ENCODE data around the gene TOR1AIP1. TPM values are rescaled to one million over a fixed set of nuclear protein-coding genes. Genes with fewer than 3 reads are reported as not detected.

Gene TOR1AIP1
- total and polyA plus RNA-seq, 2 of the 4 experiments (the other 2 are of a cell fraction) = 20.7 to 64.5 TPM

- POLR2A ChIA-PET (ENCODE audit: unreplicated experiment) = no interaction called here
- Histone ChIP-seq H2BK15ac (ENCODE audit: low read depth, low read length) (no peak overlapping the region), H3K79me1 (ENCODE audit: low read depth in 1 of 2, low read length in 2 of 2) (peaks cover 8 to 39% of the 10 kb centered on the region in 2 experiments), H3K4me1 (ENCODE audit: control insufficient read depth, insufficient read depth, low read length) (peaks cover 2% of the 10 kb centered on the region; the same call in 1 of the 2 replicates), H3K27ac (ENCODE audit: insufficient read depth, low read length) (no peak overlapping the region), H3K9ac (ENCODE audit: low read depth, low read length) (no peak overlapping the region), H3K4ac (ENCODE audit: low read depth, low read length) (no peak overlapping the region), H4K8ac (ENCODE audit: low read depth in 2 of 2, low read length in 2 of 2) (no peak overlapping the region), H3K4me2 (ENCODE audit: low read depth, low read length) (no peak overlapping the region), H3K4me3 (ENCODE audit: insufficient read depth, low read depth, low read length) (no peak overlapping the region), H3K9me3 (ENCODE audit: control insufficient read depth, insufficient read depth, low read length) (no peaks in the 10 kb centered on the region), H2BK5ac (ENCODE audit: low read depth, low read length, poor library complexity, severe bottlenecking) (no peak overlapping the region), H3K14ac (replicated peaks; ENCODE audit: low read depth, low read length) (no peak overlapping the region), H3K9me1 (ENCODE audit: insufficient read depth, low read length) (0 out of 2 replicates have a peak, but pooled peaks cover 4% of the 10 kb centered on the region), H2AK5ac (ENCODE audit: low read depth, low read length) (no peak overlapping the region), H2BK120ac (ENCODE audit: low read depth, low read length) (no peak overlapping the region), H3K36me3 (ENCODE audit: control insufficient read depth, insufficient read depth, low read length) (no peaks in the 10 kb centered on the region), H3K18ac (ENCODE audit: low read depth, low read length) (no peak overlapping the region), H3K56ac (ENCODE audit: extremely low read depth, insufficient read depth, low read length) (no peak overlapping the region), H4K20me1 (ENCODE audit: insufficient read depth, low read length) (peaks cover 13% of the 10 kb centered on the region; the same call in 1 of the 2 replicates), H2AK9ac (replicated peaks; ENCODE audit: low read depth, low read length, poor library complexity) (no peak overlapping the region), H3K27me3 (ENCODE audit: control insufficient read depth, insufficient read depth, low read length) (no peaks in the 10 kb centered on the region), H3K23ac (ENCODE audit: low read depth, low read length) (0 out of 2 replicates have a peak overlapping the region, but pooled peaks have one; percentile 56), H2AFZ (replicated peaks; ENCODE audit: low read length, poor library complexity) (no peak overlapping the region), H2BK20ac (ENCODE audit: low read depth, low read length) (no peak overlapping the region), H4K91ac (ENCODE audit: insufficient read depth, low read depth, low read length) (no peak overlapping the region), H4K5ac (ENCODE audit: low read depth, low read length) (no peak overlapping the region)
- DNase-seq = no peak
- TF ChIP-seq CEBPB (IDR thresholded peaks at IDR 0.05; ENCODE audit: low read depth, low read length) = no peak
- no peak for TF ChIP-seq CTCF (conservative IDR thresholded peaks at IDR 0.05; ENCODE audit: low read depth, low read length)
- TF ChIP-seq FOS (IDR thresholded peaks at IDR 0.05; ENCODE audit: low read depth, low read length) = no peak
- no peak for TF ChIP-seq POLR2A (IDR thresholded peaks at IDR 0.05; ENCODE audit: low read depth, low read length)
- TF ChIP-seq BHLHE40 (IDR thresholded peaks at IDR 0.05; ENCODE audit: low read depth, low read length) = no peak
- no peak for TF ChIP-seq MXI1 (IDR thresholded peaks at IDR 0.05; ENCODE audit: borderline replicate concordance, low read depth, low read length)
- no peak for TF ChIP-seq NFE2L2 (IDR thresholded peaks at IDR 0.05; ENCODE audit: low read depth, low read length)
- no peak for TF ChIP-seq MAFK (IDR thresholded peaks at IDR 0.05; ENCODE audit: low read depth, low read length)
- TF ChIP-seq CHD1 (IDR thresholded peaks at IDR 0.05; ENCODE audit: low read depth, low read length) = no peak
- TF ChIP-seq ELK1 (IDR thresholded peaks at IDR 0.05; ENCODE audit: borderline replicate concordance, low read depth, low read length) = no peak
- no peak for TF ChIP-seq RCOR1 (IDR thresholded peaks at IDR 0.05; ENCODE audit: insufficient replicate concordance, low read length)
- TF ChIP-seq RFX5 (IDR thresholded peaks at IDR 0.05; ENCODE audit: low read depth, low read length) = no peak
- no peak for TF ChIP-seq SMC3 (IDR thresholded peaks at IDR 0.05; ENCODE audit: low read depth, low read length)
- TF ChIP-seq RAD21 (IDR thresholded peaks at IDR 0.05; ENCODE audit: low read length) = no peak
- TF ChIP-seq MAZ (IDR thresholded peaks at IDR 0.05; ENCODE audit: borderline replicate concordance, low read depth, low read length) = no peak
- no peak for TF ChIP-seq USF2 (IDR thresholded peaks at IDR 0.05; ENCODE audit: low read depth, low read length)
- dilution Hi-C loops (cut with HindIII; ENCODE audit: low sequenced_read_pairs, unreplicated experiment) (no loop called here), intact Hi-C loops (cut with micrococcal nuclease) (no loop called here), in situ Hi-C loops (cut with MboI; ENCODE audit: low sequenced_read_pairs) (no loop called here)
- no peak for ATAC-seq (ENCODE audit: low read depth)
- CTCF ChIA-PET = no interaction called here
- BruUV-seq (replicated peaks) = no TSS peak
- WGBS, 2 experiments (ENCODE audit: extremely low coverage in 2 of 2, insufficient read length in 1 of 2) = no CpG with 5 or more reads among the region's 3 CpGs
Observed at GRCh38 chr1:179958359-179958758, 76.3 kb downstream of the TOR1AIP1 start.

Measured in IMR-90 (cell line).